K562 (cell line): ENCODE measurements around the gene IFIT2.
"Not testable (repeated sequence)": the region's sequence is repeated elsewhere in the genome, so short reads cannot be mapped to it uniquely, and the experiment has no call there.

Source experiments
- CHD1 ChIP-seq: fragments of 200-600 bp; sonication (generic); IDR thresholded peaks from one replicate; pipeline ENCODE4 v1.6.1; 2012; ENCODE audit warnings: mild to moderate bottlenecking, moderate library complexity, low read length, inconsistent platforms
- CTCF ChIP-seq, 3 experiments: IDR thresholded peaks in 2 of 3; conservative IDR thresholded peaks in 1 of 3; 2 replicates each; pipeline ENCODE4 v1.5.1; 2011 to 2012; ENCODE audit warnings: low read length in 3 of 3, mild to moderate bottlenecking in 3 of 3, control low read depth in 2 of 3, improper control_type of control experiment in 1 of 3, inconsistent platforms in 1 of 3, low read depth in 1 of 3, mixed read lengths in 1 of 3, moderate library complexity in 1 of 3; ENCODE audit not compliant: insufficient read depth in 2 of 3
- DMBX1 ChIP-seq: fragments of 250-450 bp; sonication (Bioruptor Pico); IDR thresholded peaks from 2 replicates; pipeline ENCODE4 v1.8.0; 2022; ENCODE audit warnings: inconsistent platforms, mild to moderate bottlenecking, moderate library complexity, borderline replicate concordance
- KDM1A ChIP-seq, 2 experiments: fragments of 450-650 bp; IDR thresholded peaks; 2 replicates each; pipeline ENCODE4 v1.6.1; 2016; ENCODE audit warnings: mild to moderate bottlenecking in 2 of 2
- ZBTB7A ChIP-seq: IDR thresholded peaks from 2 replicates; pipeline ENCODE4 v1.6.1; 2011; ENCODE audit warnings: low read depth, mild to moderate bottlenecking, low read length, moderate library complexity, borderline replicate concordance; ENCODE audit not compliant: control insufficient read depth
- TF ChIP-seq, protein P1 (sequence below): sonication (generic); formaldehyde crosslinking; IDR thresholded peaks from 2 replicates; pipeline ENCODE4 v1.5.0; 2020; ENCODE audit warnings: missing genetic modification reagents
- TF ChIP-seq, protein P2 (sequence below): IDR thresholded peaks from 3 replicates; pipeline ENCODE4 v1.6.1; 2011; ENCODE audit warnings: borderline replicate concordance, mild to moderate bottlenecking; ENCODE audit not compliant: insufficient read length, insufficient read depth

- TF ChIP-seq CHD1; ZBTB7A; KDM1A (IDR thresholded peaks at IDR 0.05); CTCF (IDR thresholded peaks at IDR 0.05 in 2 of 3, conservative IDR thresholded peaks at IDR 0.05 in 1 of 3; ENCODE audit: insufficient read depth in 2 of 3, low read depth in 1 of 3, low read length in 3 of 3); DMBX1: not testable (repeated sequence)
- TF ChIP-seq, protein P1, sequence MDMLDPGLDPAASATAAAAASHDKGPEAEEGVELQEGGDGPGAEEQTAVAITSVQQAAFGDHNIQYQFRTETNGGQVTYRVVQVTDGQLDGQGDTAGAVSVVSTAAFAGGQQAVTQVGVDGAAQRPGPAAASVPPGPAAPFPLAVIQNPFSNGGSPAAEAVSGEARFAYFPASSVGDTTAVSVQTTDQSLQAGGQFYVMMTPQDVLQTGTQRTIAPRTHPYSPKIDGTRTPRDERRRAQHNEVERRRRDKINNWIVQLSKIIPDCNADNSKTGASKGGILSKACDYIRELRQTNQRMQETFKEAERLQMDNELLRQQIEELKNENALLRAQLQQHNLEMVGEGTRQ (CRISPR knock-in tag), result not testable (repeated sequence)
- TF ChIP-seq, protein P2, sequence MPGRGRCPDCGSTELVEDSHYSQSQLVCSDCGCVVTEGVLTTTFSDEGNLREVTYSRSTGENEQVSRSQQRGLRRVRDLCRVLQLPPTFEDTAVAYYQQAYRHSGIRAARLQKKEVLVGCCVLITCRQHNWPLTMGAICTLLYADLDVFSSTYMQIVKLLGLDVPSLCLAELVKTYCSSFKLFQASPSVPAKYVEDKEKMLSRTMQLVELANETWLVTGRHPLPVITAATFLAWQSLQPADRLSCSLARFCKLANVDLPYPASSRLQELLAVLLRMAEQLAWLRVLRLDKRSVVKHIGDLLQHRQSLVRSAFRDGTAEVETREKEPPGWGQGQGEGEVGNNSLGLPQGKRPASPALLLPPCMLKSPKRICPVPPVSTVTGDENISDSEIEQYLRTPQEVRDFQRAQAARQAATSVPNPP, result not testable (repeated sequence)
These were observed 29.8 kb downstream of the IFIT2 start for GRCh38 chr10:89331487-89332122.
